ENCODE measurements around the gene NCKAP5.
"Not testable (repeated sequence)": the region's sequence is repeated elsewhere in the genome, so short reads cannot be mapped to it uniquely, and the experiment has no call there.

The NCKAP5 gene

GRCh38 chr2:133492719-133493380, 75.4 kb downstream of the NCKAP5 start:
- peak; percentile 24 for DNase-seq

- DNase-seq, result no peak
These were observed 77.8 kb downstream of the NCKAP5 start for GRCh38 chr2:133490411-133490980.

- no peak for DNase-seq
These were observed 78.4 kb downstream of the NCKAP5 start for GRCh38 chr2:133489641-133490410.

- no peak for DNase-seq
These were observed 79.1 kb downstream of the NCKAP5 start for GRCh38 chr2:133489146-133489545.

- DNase-seq, result no peak
These were observed 81.5 kb downstream of the NCKAP5 start for GRCh38 chr2:133486771-133487191.

- DNase-seq, result no peak
These were observed 82.4 kb downstream of the NCKAP5 start for GRCh38 chr2:133485868-133486267.

GRCh38 chr2:133484784-133485183, 83.5 kb downstream of the NCKAP5 start:
- no peak for DNase-seq

- no peak for DNase-seq
These were observed 84.2 kb downstream of the NCKAP5 start for GRCh38 chr2:133484106-133484505.

GRCh38 chr2:133483181-133483580, 85.1 kb downstream of the NCKAP5 start:
- DNase-seq, result no peak

GRCh38 chr2:133480707-133481429, 87.4 kb downstream of the NCKAP5 start:
- DNase-seq, result no peak

GRCh38 chr2:133477616-133477990, 90.7 kb downstream of the NCKAP5 start:
- DNase-seq, result no peak

GRCh38 chr2:133476931-133477615, 91.2 kb downstream of the NCKAP5 start:
- DNase-seq, result no peak

GRCh38 chr2:133476286-133476685, 92.0 kb downstream of the NCKAP5 start:
- DNase-seq, result no peak

GRCh38 chr2:133475610-133476009, 92.7 kb downstream of the NCKAP5 start:
- DNase-seq, result no peak

GRCh38 chr2:133470446-133470845, 97.8 kb downstream of the NCKAP5 start:
- DNase-seq, result not testable (repeated sequence)

GRCh38 chr2:133462811-133463210, 105.5 kb downstream of the NCKAP5 start:
- DNase-seq, result no peak

- DNase-seq, result no peak
These were observed 106.8 kb downstream of the NCKAP5 start for GRCh38 chr2:133461484-133461883.

GRCh38 chr2:133459590-133459989, 108.7 kb downstream of the NCKAP5 start:
- no peak for DNase-seq

GRCh38 chr2:133458280-133458679, 110.0 kb downstream of the NCKAP5 start:
- DNase-seq, result no peak

GRCh38 chr2:133457861-133458260, 110.4 kb downstream of the NCKAP5 start:
- DNase-seq, result no peak

- no peak for DNase-seq
These were observed 111.3 kb downstream of the NCKAP5 start for GRCh38 chr2:133456971-133457370.

- DNase-seq, result no peak
These were observed 112.1 kb downstream of the NCKAP5 start for GRCh38 chr2:133456156-133456555.

- DNase-seq, result no peak
These were observed 115.2 kb downstream of the NCKAP5 start for GRCh38 chr2:133453032-133453431.
